A549 (cell line): ENCODE results near the gene DUSP1. TPM values are rescaled to one million over a fixed set of nuclear protein-coding genes. Genes with fewer than 3 reads are reported as not detected.
A peak's percentile ranks its signal among the peaks of the same experiment; 100 is the strongest.

Source experiments
- ATAC-seq, 2 experiments: fragments of 200-7000 bp in 1 of 2; fragments of >200 bp in 1 of 2; cut with Nextera tagmentation in 1 of 2; cut with Tn5 transposase in 1 of 2; 3 replicates each; pipeline versions ENCODE4 v1.8.0 to v1.9.1; 2018 to 2020; ENCODE audit warnings: mild to moderate bottlenecking in 1 of 2, moderate library complexity in 1 of 2
- CTCF ChIA-PET: fragments of 300-600 bp; sonication (Branson Sonifier 250); formaldehyde crosslinking; extraction: SDS; loops from one replicate; lab custom pipeline; 2021; ENCODE audit warnings: antibody characterized with exemption, inconsistent platforms; lab: Yijun Ruan, JAX
- POLR2A ChIA-PET: fragments of 350-600 bp; formaldehyde crosslinking; extraction: SDS; loops from one replicate; lab custom pipeline; 2021; ENCODE audit warnings: antibody characterized with exemption, inconsistent platforms; lab: Yijun Ruan, JAX
- DNase-seq, 2 experiments: peaks; one replicate each; pipeline versions ENCODE4 v3.0.0 to v3.0.0-alpha.2; 2011 to 2016; ENCODE audit warnings: low read depth in 1 of 2, low spot score in 1 of 2
- FAIRE-seq: peaks from 2 replicates; lab custom pipeline; 2011; peaks lifted over from hg19 to GRCh38; lab: Jason Lieb, UNC
- H3K27ac ChIP-seq, 2 experiments: fragments of >200 bp; sonication (Bioruptor Twin); formaldehyde crosslinking; 3 replicates each; pipeline ENCODE4 v1.5.1; 2016 to 2017
- H3K4me1 ChIP-seq: fragments of >200 bp; sonication (Bioruptor Twin); formaldehyde crosslinking; 3 replicates; pipeline ENCODE4 v1.6.1; 2016
- H3K4me2 ChIP-seq: fragments of >200 bp; sonication (Bioruptor Twin); formaldehyde crosslinking; 3 replicates; pipeline ENCODE4 v1.6.1; 2016
- H3K4me3 ChIP-seq: fragments of >200 bp; sonication (Bioruptor Twin); formaldehyde crosslinking; 3 replicates; pipeline ENCODE4 v1.5.1; 2016
- H3K9me3 ChIP-seq: fragments of >200 bp; sonication (Bioruptor Twin); formaldehyde crosslinking; 3 replicates; pipeline ENCODE4 v1.6.1; 2016
- ATOH8 ChIP-seq: fragments of 250-450 bp; sonication (Bioruptor Pico); IDR thresholded peaks from 2 replicates; pipeline ENCODE4 v1.5.0; 2020; ENCODE audit warnings: low read depth, mild to moderate bottlenecking, moderate library complexity
- CBX2 ChIP-seq: fragments of 200-600 bp; sonication (generic); IDR thresholded peaks from 2 replicates; pipeline ENCODE4 v1.6.1; 2016; ENCODE audit warnings: low read depth, mild to moderate bottlenecking, borderline replicate concordance
- CBX8 ChIP-seq: fragments of 200-600 bp; sonication (generic); IDR thresholded peaks from 2 replicates; pipeline ENCODE4 v1.6.1; 2016
- E2F6 ChIP-seq: IDR thresholded peaks from 2 replicates; pipeline ENCODE4 v1.6.1; 2012; ENCODE audit warnings: low read depth, borderline replicate concordance
- FOSL2 ChIP-seq, 2 experiments: fragments of 450-650 bp in 1 of 2; fragments of >200 bp in 1 of 2; sonication (Bioruptor Twin) in 1 of 2; formaldehyde crosslinking; IDR thresholded peaks; 2 replicates each; pipeline versions ENCODE4 v1.5.0 to v1.6.1; 2016 to 2020; ENCODE audit warnings: mild to moderate bottlenecking in 1 of 2, moderate library complexity in 1 of 2
- HOXA7 ChIP-seq: fragments of 250-450 bp; sonication (Bioruptor Pico); IDR thresholded peaks from 2 replicates; pipeline ENCODE4 v1.5.0; 2020; ENCODE audit warnings: mild to moderate bottlenecking, moderate library complexity
- HOXB5 ChIP-seq: fragments of 250-450 bp; sonication (Bioruptor Pico); IDR thresholded peaks from 2 replicates; pipeline ENCODE4 v1.5.0; 2020; ENCODE audit warnings: mild to moderate bottlenecking, moderate library complexity
- JUN ChIP-seq, 2 experiments: fragments of >200 bp; sonication (Bioruptor Twin); formaldehyde crosslinking; IDR thresholded peaks; 2 replicates in 1 of 2; 3 replicates in 1 of 2; pipeline ENCODE4 v1.6.1; 2016 to 2017
- KDM5A ChIP-seq: fragments of 200-600 bp; sonication (generic); IDR thresholded peaks from 2 replicates; pipeline ENCODE4 v1.6.1; 2016; ENCODE audit warnings: antibody characterized with exemption, mild to moderate bottlenecking
- MAFK ChIP-seq: fragments of 450-650 bp; IDR thresholded peaks from 2 replicates; pipeline ENCODE4 v1.6.1; 2014; ENCODE audit not compliant: partially characterized antibody
- POLR2AphosphoS2 ChIP-seq: conservative IDR thresholded peaks from 2 replicates; pipeline ENCODE4 v1.6.1; 2012; ENCODE audit warnings: low read length, improper control_type of control experiment, inconsistent platforms
- RAD21 ChIP-seq, 2 experiments: fragments of >200 bp in 1 of 2; sonication (Bioruptor Twin) in 1 of 2; formaldehyde crosslinking in 1 of 2; IDR thresholded peaks in 1 of 2; conservative IDR thresholded peaks in 1 of 2; 2 replicates in 1 of 2; 3 replicates in 1 of 2; pipeline ENCODE4 v1.6.1; 2012 to 2018; ENCODE audit warnings: inconsistent platforms in 1 of 2
- SMC3 ChIP-seq: fragments of >200 bp; sonication (Bioruptor Twin); formaldehyde crosslinking; IDR thresholded peaks from 3 replicates; pipeline ENCODE4 v1.6.1; 2018; ENCODE audit warnings: inconsistent platforms
- ZSCAN20 ChIP-seq: fragments of 250-450 bp; sonication (Bioruptor Pico); IDR thresholded peaks from 2 replicates; pipeline ENCODE4 v1.8.0; 2022; ENCODE audit warnings: mild to moderate bottlenecking, moderate library complexity
- WGBS: methylation state at CpG from one replicate; pipeline ENCODE4 v1.1.6; 2017; ENCODE audit errors: missing lambda C conversion rate; 5-methylcytosine and 5-hydroxymethylcytosine counted together
- polyA plus RNA-seq, 4 experiments: library from polyadenylated mRNA; depleted of rRNA in 3 of 4; stranded (reverse); fragments of >200 nt; fragmentation: RNase III in 1 of 4; extraction: RNeasy Plus Mini Kit Qiagen cat#74134 plus additional on column Dnase treatment in 1 of 4; gene quantifications; 2 replicates in 3 of 4; 3 replicates in 1 of 4; pipeline ENCODE4 v1.2.3, GENCODE V29; 2011 to 2017
- TF ChIP-seq, protein P1 (sequence below): fragments of 150-350 bp; IDR thresholded peaks from 2 replicates; pipeline ENCODE4 v1.6.1; 2014; ENCODE audit warnings: low read depth, mild to moderate bottlenecking, low read length
- TF ChIP-seq, protein P2 (sequence below): IDR thresholded peaks from 2 replicates; pipeline ENCODE4 v1.6.1; 2012

The DUSP1 gene
- polyA plus RNA-seq, 2 of the 4 experiments (the other 2 are of a cell fraction) = 207 to 594 TPM

- H3K27ac ChIP-seq = peak overlapping the region in 1 of 2 experiments; percentile 97; a peak in 2 of 6 replicates
- CTCF ChIA-PET = interaction anchor here (0.7 to 6.2 kb wide), 8 partner anchors 12 to 426 kb away, joined by 3 to 68 read pairs (median 5); no protein-coding TSS in a partner anchor
- ATAC-seq = no peak
- WGBS = 94% methylated on average over 31 of the region's 37 CpGs
- H3K4me1 ChIP-seq = peaks cover 27% of the 10 kb centered on the region
- no peak for FAIRE-seq
- H3K4me2 ChIP-seq = no peak overlapping the region
- peaks cover 20% of the 10 kb centered on the region for H3K9me3 ChIP-seq
- DNase-seq = no peak
- POLR2A ChIA-PET = no interaction called here
- 0 out of 2 replicates have a peak, but pooled peaks have one; percentile 7 for TF ChIP-seq POLR2AphosphoS2
- no peak for TF ChIP-seq ATOH8 (CRISPR knock-in tag)
- H3K4me3 ChIP-seq = no peak overlapping the region
Measured at GRCh38 chr5:172762214-172763119, 8.5 kb downstream of the DUSP1 start.

DNA sequence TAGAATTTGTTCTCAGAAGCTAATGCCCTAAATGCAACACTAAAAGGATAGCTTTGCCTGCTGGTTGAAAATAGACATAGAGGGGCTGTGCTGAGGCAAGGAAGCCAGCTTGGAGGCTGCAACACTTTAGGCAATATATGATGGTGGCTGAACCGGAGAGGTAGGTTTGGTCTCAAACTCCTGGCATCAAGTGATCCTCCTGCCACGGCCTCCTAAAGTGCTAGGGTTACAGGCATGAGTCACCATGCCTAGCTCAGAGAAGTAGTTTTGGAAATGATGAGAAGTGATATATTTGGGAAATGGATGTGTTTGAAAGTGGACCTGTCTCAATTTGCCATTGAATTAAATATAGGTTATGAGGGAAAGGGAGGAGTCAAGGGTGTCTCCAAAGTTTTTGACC is 10.0 kb downstream of the DUSP1 start:
- H3K4me1 ChIP-seq = peaks cover 28% of the 10 kb centered on the region
- no peak overlapping the region for H3K4me2 ChIP-seq
- CTCF ChIA-PET = interaction anchor here (1.0 to 6.2 kb wide), 8 partner anchors 11 to 198 kb away, joined by 3 to 68 read pairs (median 6); partner anchors contain the start of gene RPL26L1
- DNase-seq (no peak), FAIRE-seq (no peak), ATAC-seq (no peak)
- POLR2A ChIA-PET = interaction anchor here (0.7 to 2.5 kb wide), 3 partner anchors 10 to 44 kb away, joined by 3 to 8 read pairs (median 6); partner anchors contain the start of gene DUSP1
- H3K27ac ChIP-seq = peak overlapping the region in 1 of 2 experiments; percentile 49; a peak in 2 of 6 replicates
- H3K4me3 ChIP-seq = no peak overlapping the region
- TF ChIP-seq HOXA7 (CRISPR knock-in tag) (no peak), FOSL2 (IDR thresholded peaks at IDR 0.05) (no peak), FOSL2 (CRISPR knock-in tag; IDR thresholded peaks at IDR 0.05) (peak; percentile 27; the same call in 1 of the 2 replicates)
- WGBS = 81% methylated on average over 2 of the region's 2 CpGs
- H3K9me3 ChIP-seq = peaks cover 20% of the 10 kb centered on the region

GRCh38 chr5:172760136-172760535 is 10.9 kb downstream of the DUSP1 start:
- peaks cover 20% of the 10 kb centered on the region for H3K9me3 ChIP-seq
- ChIA-PET CTCF (interaction anchor here (0.9 to 6.2 kb wide), 7 partner anchors 12 to 199 kb away, joined by 3 to 52 read pairs (median 4); partner anchors contain the start of gene RPL26L1), POLR2A (interaction anchor here (2.5 kb wide), 1 partner anchor 11 kb away, joined by 8 read pairs; the partner anchor contains the start of gene DUSP1)
- ATAC-seq (no peak), DNase-seq (no peak), FAIRE-seq (no peak)
- H3K4me2 ChIP-seq = no peak overlapping the region
- H3K4me3 ChIP-seq = no peak overlapping the region
- peak overlapping the region in 1 of 2 experiments; percentile 49; a peak in 1 of 6 replicates for H3K27ac ChIP-seq
- H3K4me1 ChIP-seq = peaks cover 24% of the 10 kb centered on the region
- 84% methylated on average over 1 of the region's 1 CpG for WGBS
- TF ChIP-seq E2F6 (no peak), ZSCAN20 (CRISPR knock-in tag) (no peak), SMC3 (no peak), MAFK (no peak), RAD21 (conservative IDR thresholded peaks at IDR 0.05 in 1 of 2, IDR thresholded peaks at IDR 0.05 in 1 of 2) (no peak), KDM5A (no peak), CBX2 (no peak), JUN (IDR thresholded peaks at IDR 0.05) (no peak), CBX8 (no peak), HOXB5 (CRISPR knock-in tag) (no peak)
- TF ChIP-seq, protein P1, sequence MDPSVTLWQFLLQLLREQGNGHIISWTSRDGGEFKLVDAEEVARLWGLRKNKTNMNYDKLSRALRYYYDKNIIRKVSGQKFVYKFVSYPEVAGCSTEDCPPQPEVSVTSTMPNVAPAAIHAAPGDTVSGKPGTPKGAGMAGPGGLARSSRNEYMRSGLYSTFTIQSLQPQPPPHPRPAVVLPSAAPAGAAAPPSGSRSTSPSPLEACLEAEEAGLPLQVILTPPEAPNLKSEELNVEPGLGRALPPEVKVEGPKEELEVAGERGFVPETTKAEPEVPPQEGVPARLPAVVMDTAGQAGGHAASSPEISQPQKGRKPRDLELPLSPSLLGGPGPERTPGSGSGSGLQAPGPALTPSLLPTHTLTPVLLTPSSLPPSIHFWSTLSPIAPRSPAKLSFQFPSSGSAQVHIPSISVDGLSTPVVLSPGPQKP = no peak
- TF ChIP-seq, protein P2, sequence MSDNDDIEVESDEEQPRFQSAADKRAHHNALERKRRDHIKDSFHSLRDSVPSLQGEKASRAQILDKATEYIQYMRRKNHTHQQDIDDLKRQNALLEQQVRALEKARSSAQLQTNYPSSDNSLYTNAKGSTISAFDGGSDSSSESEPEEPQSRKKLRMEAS = no peak
